ENCODE measurements around the gene MSANTD2.

MSANTD2 gene

DNA sequence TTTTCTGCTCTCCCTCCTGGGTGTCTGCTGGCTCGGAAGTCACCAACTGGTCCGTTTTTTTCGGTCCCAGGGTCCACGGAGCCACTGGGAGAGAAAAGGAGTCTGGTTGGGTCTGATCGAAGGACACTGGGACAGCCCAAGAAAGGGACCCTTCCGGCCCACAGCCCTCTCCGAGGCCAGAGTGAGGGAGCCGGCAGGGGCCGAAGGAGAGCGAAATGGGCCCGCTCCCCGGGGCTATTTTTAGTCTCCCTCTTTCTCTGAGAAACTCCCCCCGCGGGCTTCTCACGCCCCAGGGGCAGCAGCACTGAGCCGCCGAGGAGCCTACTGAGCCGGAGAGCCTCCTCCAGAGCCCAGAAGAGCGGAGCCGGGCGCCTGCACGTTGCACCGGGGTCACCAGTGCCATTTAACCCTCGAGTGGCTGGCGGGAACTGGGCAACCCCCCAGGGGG lies 40.0 kb downstream of the MSANTD2 start:
- DNase-seq (ENCODE audit: low read depth): no peak
- TF ChIP-seq, protein P1, sequence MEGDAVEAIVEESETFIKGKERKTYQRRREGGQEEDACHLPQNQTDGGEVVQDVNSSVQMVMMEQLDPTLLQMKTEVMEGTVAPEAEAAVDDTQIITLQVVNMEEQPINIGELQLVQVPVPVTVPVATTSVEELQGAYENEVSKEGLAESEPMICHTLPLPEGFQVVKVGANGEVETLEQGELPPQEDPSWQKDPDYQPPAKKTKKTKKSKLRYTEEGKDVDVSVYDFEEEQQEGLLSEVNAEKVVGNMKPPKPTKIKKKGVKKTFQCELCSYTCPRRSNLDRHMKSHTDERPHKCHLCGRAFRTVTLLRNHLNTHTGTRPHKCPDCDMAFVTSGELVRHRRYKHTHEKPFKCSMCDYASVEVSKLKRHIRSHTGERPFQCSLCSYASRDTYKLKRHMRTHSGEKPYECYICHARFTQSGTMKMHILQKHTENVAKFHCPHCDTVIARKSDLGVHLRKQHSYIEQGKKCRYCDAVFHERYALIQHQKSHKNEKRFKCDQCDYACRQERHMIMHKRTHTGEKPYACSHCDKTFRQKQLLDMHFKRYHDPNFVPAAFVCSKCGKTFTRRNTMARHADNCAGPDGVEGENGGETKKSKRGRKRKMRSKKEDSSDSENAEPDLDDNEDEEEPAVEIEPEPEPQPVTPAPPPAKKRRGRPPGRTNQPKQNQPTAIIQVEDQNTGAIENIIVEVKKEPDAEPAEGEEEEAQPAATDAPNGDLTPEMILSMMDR (conservative IDR thresholded peaks at IDR 0.05; ENCODE audit: low read depth, low read length): no peak
- H3K4me3 ChIP-seq (ENCODE audit: low read depth, low read length): no peak overlapping the region

DNA sequence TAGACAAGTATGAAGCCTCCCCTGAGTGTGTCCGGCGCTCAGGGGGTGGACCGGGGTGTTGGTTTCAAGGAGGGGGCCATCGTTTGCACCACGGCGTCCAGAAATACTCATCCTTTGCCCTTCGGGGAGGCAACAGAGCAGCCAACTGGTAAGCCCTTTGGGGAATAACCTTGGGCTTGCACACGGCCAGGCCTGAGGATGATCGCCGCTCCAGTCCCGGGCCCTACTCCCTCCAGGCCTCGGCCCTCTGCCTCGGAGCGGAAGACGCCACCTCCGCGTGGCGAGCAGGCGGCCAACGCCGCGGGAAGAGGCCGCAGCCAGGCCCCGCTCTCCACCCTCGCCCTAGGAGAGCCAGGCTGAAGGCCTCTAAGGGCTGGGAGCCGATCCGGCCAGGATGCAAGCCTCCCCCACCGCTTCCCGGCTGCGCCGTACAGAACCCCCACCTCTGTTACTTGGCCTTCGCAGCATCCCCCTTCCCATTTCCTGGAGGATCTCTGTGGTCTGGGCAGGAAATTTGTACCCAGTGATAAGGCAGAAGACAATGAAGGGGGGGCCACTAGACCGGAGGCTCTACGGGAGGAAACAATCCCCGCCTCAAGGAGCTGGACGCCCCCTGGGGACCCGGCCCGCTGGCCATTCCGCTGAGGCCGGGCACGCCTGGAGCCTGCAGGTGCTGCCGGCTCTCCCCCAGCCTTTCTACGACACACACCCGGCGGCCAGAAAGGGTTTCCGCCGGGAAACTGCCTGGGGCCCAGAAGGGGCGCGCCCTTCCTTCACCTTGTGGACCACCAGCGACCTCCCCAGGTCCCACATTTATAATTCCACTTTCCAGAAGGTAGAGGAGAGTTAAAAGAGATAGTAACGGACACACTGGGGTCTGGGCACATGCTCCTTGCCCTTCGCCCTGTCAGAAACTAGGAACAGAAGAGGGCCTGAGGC lies 40.7 kb downstream of the MSANTD2 start:
- H3K4me3 ChIP-seq (ENCODE audit: low read depth, low read length): no peak overlapping the region
- no peak for DNase-seq (ENCODE audit: low read depth)

DNA sequence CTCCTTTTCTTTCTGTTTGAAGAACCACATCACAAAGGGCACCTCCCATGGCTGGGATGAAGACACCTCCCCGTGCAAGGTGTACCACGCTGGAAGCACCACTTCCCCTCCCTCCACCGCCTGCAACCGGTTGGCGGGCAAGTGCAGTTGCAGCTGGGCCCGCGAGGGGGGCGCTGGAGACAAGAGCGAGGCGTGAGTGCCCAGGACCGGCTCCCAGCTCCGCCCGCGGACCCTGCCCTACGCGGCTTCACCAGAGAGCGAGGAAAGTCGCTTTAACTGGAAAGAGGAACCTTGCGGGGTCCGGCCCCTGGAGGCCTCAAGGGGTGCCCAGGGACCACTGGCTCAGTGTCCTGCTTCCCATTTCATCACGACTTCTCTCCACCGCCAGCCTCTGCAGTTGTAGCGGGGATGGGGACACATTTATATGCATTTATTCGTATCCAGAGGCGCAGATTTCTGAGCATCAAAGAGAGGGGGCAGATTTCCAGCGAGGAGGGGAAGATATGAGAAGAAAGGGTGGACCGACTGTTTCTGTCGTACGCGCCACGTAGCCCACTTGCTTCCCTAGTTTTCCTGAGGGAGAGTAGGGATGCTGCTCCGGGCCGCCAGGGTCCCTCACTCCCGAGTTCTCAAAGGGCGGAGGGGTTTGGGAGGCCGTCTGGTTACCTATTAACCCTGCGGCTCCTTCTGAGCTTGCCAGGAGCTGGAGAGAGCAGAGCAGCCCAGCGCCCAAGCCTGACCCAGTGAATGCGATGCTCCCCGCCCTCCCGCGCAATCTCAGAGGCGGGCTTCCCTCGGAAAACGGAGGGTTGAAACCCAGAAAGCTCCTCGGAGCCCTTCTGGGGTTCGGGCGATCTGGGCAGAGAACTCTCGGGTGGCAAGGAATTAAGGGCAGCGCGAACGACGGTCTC lies 41.6 kb downstream of the MSANTD2 start:
- H3K4me3 ChIP-seq (ENCODE audit: low read depth, low read length): peak overlapping the region; percentile 36
- TF ChIP-seq, protein P1 (conservative IDR thresholded peaks at IDR 0.05; ENCODE audit: low read depth, low read length): peak; percentile 72
- peak; percentile 69 for DNase-seq (ENCODE audit: low read depth)

More for the DNA sequence above, 40.7 kb downstream of the MSANTD2 start:
- TF ChIP-seq, protein P1 (conservative IDR thresholded peaks at IDR 0.05; ENCODE audit: low read depth, low read length): no peak

DNA sequence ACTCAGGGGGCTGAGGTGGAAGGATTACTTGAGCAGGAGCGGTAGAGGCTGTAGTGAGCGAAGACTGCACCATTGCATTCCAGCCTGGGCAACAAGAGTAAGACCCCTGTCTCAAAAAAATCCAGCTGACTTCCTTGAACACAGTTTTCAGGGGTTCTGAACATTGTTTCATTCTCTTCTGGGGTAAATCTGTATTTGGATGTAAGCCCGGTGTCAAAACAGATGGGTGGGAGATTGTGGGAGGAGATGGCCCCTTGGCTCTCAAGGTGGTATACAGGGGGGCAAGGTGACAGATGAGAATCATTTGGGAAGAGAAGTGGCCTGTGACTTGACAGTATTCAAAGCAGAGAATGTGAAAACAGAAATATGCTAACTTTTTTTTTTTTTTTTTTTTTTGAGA lies 42.9 kb downstream of the MSANTD2 start:
- H3K4me3 ChIP-seq (ENCODE audit: low read depth, low read length): no peak overlapping the region
- TF ChIP-seq, protein P1 (conservative IDR thresholded peaks at IDR 0.05; ENCODE audit: low read depth, low read length): no peak
- DNase-seq (ENCODE audit: low read depth): no peak

DNA sequence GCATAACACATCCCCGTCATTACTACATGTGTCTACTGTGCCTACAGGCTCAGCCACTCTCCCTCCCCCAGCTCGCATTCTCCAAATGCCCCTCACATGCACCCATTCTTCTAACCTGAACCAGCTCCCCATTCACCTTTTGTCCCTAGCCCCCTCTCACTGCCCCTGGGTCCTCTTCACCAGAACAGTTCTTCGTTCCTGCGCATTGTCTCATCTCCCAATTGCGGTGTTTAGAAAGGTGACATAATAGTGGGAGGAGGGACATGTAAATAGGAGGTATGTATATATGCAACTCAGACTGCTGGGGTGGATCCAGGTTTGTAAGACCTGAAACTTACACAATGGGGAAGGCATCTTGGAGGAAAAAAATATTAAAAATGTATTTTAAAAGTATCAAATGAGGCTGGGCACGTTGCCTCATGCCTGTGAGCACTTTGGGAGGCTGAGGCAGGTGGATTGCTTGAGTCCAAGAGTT lies 43.4 kb downstream of the MSANTD2 start:
- DNase-seq (ENCODE audit: low read depth): no peak
- TF ChIP-seq, protein P1 (conservative IDR thresholded peaks at IDR 0.05; ENCODE audit: low read depth, low read length): no peak
- H3K4me3 ChIP-seq (ENCODE audit: low read depth, low read length): no peak overlapping the region

DNA sequence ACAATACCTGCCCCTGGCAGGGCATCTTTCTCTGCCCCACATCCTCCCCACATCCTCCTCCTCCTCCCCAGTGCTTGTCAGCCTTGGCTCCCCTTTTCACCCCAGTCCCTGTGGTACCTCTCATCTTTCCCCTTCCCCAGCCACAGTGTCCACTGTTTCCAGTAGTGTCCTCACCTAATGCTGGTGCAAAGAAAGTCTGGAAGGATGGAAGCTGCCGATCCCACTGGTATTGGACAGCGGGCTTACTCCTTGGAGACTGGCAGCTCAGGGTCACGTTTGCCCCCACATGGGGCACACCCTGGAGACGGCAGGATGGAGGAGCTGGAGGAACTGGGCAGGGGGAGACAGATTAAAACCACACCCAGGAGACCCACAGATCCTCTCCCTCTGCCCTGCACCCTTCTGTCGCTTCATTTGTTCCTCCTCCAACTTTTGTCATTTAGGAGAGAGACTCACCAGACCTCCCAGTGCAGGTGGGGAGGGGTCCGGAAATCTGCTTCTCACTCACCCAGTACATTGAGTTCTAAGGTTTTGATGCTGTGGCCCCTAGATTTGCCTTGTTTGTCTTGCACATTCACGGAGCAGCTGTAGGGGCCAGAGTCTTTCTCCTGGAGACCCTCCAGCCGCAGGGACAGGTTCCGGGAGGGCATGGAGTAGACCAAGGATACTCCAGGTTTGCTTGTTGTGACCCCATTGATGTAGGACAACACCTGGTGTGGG lies 44.0 kb downstream of the MSANTD2 start:
- TF ChIP-seq, protein P1 (conservative IDR thresholded peaks at IDR 0.05; ENCODE audit: low read depth, low read length): no peak
- DNase-seq (ENCODE audit: low read depth): no peak
- H3K4me3 ChIP-seq (ENCODE audit: low read depth, low read length): no peak overlapping the region
